Gastrocnemius medialis (tissue), 4 donors: ENCODE measurements around the gene GATM.

Experiments
- CTCF ChIP-seq, 5 experiments: fragments of 450-650 bp in 3 of 5; fragments of 200-600 bp in 2 of 5; sonication (generic) in 2 of 5; IDR thresholded peaks in 4 of 5; conservative IDR thresholded peaks in 1 of 5; 1 replicate in 4 of 5; 2 replicates in 1 of 5; pipeline ENCODE4 v1.5.1; 2016 to 2019; ENCODE audit warnings: antibody characterized with exemption in 5 of 5, mild to moderate bottlenecking in 3 of 5, moderate library complexity in 3 of 5
- POLR2A ChIP-seq, 2 donors: fragments of 450-650 bp; IDR thresholded peaks; one replicate each; pipeline ENCODE4 v1.6.1; 2017; ENCODE audit warnings: antibody characterized with exemption in 2 of 2, mild to moderate bottlenecking in 2 of 2, moderate library complexity in 2 of 2

DNA sequence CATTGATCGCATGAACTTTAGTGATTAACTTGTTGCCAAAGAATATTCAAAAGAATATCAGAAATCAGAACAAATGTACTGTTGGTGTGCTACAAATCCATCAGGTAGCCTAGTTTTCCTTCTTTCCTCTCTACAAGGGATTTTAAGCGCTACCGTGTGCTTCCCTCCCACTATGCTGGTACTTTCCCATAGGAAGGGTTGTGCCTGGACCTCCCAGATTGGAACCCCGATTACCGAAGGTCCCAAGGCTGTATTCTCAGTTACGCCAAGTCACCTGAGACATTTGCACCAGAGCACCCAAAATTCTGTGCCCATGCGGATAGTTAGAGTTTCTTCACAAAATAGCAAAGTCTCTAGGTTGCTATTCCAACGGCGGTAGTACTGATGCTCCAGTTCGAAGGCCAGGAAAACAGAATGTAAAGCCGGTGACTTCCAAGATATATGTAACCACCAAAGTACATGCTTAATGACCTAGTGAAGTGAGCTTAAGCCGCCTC is 23.4 kb upstream of the GATM start:
- TF ChIP-seq CTCF (IDR thresholded peaks at IDR 0.05 in 4 of 5, conservative IDR thresholded peaks at IDR 0.05 in 1 of 5) (no peak), POLR2A (IDR thresholded peaks at IDR 0.05) (no peak)
